ENCODE results near the gene FOXB1. TPM values are rescaled to one million over a fixed set of nuclear protein-coding genes. Genes with fewer than 3 reads are reported as not detected.

FOXB1 gene
- total and polyA plus RNA-seq, 9 of the 15 experiments (the other 6 are each of a cell fraction or from before 2014, with no cell fraction given) = not detected

- TF ChIP-seq, protein P1, sequence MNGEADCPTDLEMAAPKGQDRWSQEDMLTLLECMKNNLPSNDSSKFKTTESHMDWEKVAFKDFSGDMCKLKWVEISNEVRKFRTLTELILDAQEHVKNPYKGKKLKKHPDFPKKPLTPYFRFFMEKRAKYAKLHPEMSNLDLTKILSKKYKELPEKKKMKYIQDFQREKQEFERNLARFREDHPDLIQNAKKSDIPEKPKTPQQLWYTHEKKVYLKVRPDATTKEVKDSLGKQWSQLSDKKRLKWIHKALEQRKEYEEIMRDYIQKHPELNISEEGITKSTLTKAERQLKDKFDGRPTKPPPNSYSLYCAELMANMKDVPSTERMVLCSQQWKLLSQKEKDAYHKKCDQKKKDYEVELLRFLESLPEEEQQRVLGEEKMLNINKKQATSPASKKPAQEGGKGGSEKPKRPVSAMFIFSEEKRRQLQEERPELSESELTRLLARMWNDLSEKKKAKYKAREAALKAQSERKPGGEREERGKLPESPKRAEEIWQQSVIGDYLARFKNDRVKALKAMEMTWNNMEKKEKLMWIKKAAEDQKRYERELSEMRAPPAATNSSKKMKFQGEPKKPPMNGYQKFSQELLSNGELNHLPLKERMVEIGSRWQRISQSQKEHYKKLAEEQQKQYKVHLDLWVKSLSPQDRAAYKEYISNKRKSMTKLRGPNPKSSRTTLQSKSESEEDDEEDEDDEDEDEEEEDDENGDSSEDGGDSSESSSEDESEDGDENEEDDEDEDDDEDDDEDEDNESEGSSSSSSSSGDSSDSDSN (IDR thresholded peaks at IDR 0.05; ENCODE audit: borderline replicate concordance in 1 of 2, low read depth in 2 of 2, low read length in 2 of 2) = peak in 1 of 2 experiments; percentile 63; a peak in 1 of 4 replicates
- TF ChIP-seq, protein P2, sequence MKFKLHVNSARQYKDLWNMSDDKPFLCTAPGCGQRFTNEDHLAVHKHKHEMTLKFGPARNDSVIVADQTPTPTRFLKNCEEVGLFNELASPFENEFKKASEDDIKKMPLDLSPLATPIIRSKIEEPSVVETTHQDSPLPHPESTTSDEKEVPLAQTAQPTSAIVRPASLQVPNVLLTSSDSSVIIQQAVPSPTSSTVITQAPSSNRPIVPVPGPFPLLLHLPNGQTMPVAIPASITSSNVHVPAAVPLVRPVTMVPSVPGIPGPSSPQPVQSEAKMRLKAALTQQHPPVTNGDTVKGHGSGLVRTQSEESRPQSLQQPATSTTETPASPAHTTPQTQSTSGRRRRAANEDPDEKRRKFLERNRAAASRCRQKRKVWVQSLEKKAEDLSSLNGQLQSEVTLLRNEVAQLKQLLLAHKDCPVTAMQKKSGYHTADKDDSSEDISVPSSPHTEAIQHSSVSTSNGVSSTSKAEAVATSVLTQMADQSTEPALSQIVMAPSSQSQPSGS (CRISPR knock-in tag; IDR thresholded peaks at IDR 0.05) = no peak
- TF ChIP-seq, protein P3, sequence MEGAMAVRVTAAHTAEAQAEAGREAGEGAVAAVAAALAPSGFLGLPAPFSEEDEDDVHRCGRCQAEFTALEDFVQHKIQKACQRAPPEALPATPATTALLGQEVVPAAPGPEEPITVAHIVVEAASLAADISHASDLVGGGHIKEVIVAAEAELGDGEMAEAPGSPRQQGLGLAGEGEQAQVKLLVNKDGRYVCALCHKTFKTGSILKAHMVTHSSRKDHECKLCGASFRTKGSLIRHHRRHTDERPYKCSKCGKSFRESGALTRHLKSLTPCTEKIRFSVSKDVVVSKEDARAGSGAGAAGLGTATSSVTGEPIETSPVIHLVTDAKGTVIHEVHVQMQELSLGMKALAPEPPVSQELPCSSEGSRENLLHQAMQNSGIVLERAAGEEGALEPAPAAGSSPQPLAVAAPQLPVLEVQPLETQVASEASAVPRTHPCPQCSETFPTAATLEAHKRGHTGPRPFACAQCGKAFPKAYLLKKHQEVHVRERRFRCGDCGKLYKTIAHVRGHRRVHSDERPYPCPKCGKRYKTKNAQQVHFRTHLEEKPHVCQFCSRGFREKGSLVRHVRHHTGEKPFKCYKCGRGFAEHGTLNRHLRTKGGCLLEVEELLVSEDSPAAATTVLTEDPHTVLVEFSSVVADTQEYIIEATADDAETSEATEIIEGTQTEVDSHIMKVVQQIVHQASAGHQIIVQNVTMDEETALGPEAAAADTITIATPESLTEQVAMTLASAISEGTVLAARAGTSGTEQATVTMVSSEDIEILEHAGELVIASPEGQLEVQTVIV (CRISPR knock-in tag; IDR thresholded peaks at IDR 0.05; ENCODE audit: borderline replicate concordance) = 0 out of 2 replicates have a peak, but pooled peaks have one; percentile 61
- TF ChIP-seq ETV1 (tag; conservative IDR thresholded peaks at IDR 0.05; ENCODE audit: low read depth) = peak; percentile 65; the same call in 1 of the 2 replicates
These were observed 2.2 kb downstream of the FOXB1 start (continued) for GRCh38 chr15:60006203-60006862.
